IMR-90 (cell line): Measurements from ENCODE around the gene BEAN1. TPM values are rescaled to one million over a fixed set of nuclear protein-coding genes. Genes with fewer than 3 reads are reported as not detected.

Experiments used
- ATAC-seq: fragments of 200-7000 bp; cut with Tn5 transposase; 2 replicates; pipeline ENCODE4 v1.9.1; 2020; ENCODE audit warnings: low read depth, mild to moderate bottlenecking, moderate library complexity
- BruUV-seq: library from RNA; stranded (reverse); fragments of 400-500 nt; replicated peaks from 2 replicates; lab custom pipeline; 2021; lab: Mats Ljungman, UMichigan
- CTCF ChIA-PET: fragments of 300-600 bp; formaldehyde crosslinking; extraction: SDS; loops from one replicate; lab custom pipeline; 2021; ENCODE audit warnings: antibody characterized with exemption; lab: Yijun Ruan, JAX
- POLR2A ChIA-PET: fragments of 300-600 bp; sonication (Branson Sonifier 250); formaldehyde crosslinking; loops from one replicate; lab custom pipeline; 2022; ENCODE audit warnings: antibody characterized with exemption; ENCODE audit not compliant: unreplicated experiment; lab: Charles Lee
- DNase-seq: peaks from one replicate; pipeline ENCODE4 v3.0.0; 2013
- H2AFZ ChIP-seq: replicated peaks from 2 replicates; pipeline ENCODE3; 2013; ENCODE audit warnings: low read length, mild to moderate bottlenecking; ENCODE audit not compliant: poor library complexity
- H2AK5ac ChIP-seq: 2 replicates; pipeline ENCODE4 v1.6.1; 2013; ENCODE audit warnings: low read depth, low read length, inconsistent platforms
- H2AK9ac ChIP-seq: replicated peaks from 2 replicates; pipeline ENCODE3; 2013; ENCODE audit warnings: mild to moderate bottlenecking, low read depth, low read length, moderate library complexity; ENCODE audit not compliant: poor library complexity
- H2BK120ac ChIP-seq: 2 replicates; pipeline ENCODE4 v1.6.1; 2013; ENCODE audit warnings: low read depth, low read length, inconsistent platforms
- H2BK15ac ChIP-seq: 3 replicates; pipeline ENCODE4 v1.6.1; 2013; ENCODE audit warnings: low read depth, low read length, inconsistent platforms
- H2BK20ac ChIP-seq: 2 replicates; pipeline ENCODE4 v1.6.1; 2013; ENCODE audit warnings: low read depth, mild to moderate bottlenecking, inconsistent platforms, low read length, moderate library complexity
- H2BK5ac ChIP-seq: 2 replicates; pipeline ENCODE4 v1.6.1; 2013; ENCODE audit warnings: mild to moderate bottlenecking, low read depth, low read length, inconsistent platforms; ENCODE audit not compliant: poor library complexity, severe bottlenecking
- H3K14ac ChIP-seq: replicated peaks from 2 replicates; pipeline ENCODE4 v1.6.1; 2013; ENCODE audit warnings: low read depth, low read length, inconsistent platforms
- H3K18ac ChIP-seq: 2 replicates; pipeline ENCODE4 v1.6.1; 2013; ENCODE audit warnings: low read depth, low read length, control low read depth
- H3K23ac ChIP-seq: 2 replicates; pipeline ENCODE4 v1.6.1; 2013; ENCODE audit warnings: low read depth, low read length, inconsistent platforms
- H3K27ac ChIP-seq: 2 replicates; pipeline ENCODE4 v1.5.1; 2013; ENCODE audit warnings: mild to moderate bottlenecking, control low read depth, low read length; ENCODE audit not compliant: insufficient read depth
- H3K27me3 ChIP-seq: 2 replicates; pipeline ENCODE4 v1.6.1; 2013; ENCODE audit warnings: low read length; ENCODE audit not compliant: control insufficient read depth, insufficient read depth
- H3K36me3 ChIP-seq: 2 replicates; pipeline ENCODE4 v1.6.1; 2013; ENCODE audit warnings: low read length, mixed read lengths; ENCODE audit not compliant: control insufficient read depth, insufficient read depth
- H3K4ac ChIP-seq: 2 replicates; pipeline ENCODE4 v1.6.1; 2013; ENCODE audit warnings: low read depth, low read length, inconsistent platforms
- H3K4me1 ChIP-seq: 2 replicates; pipeline ENCODE4 v1.6.1; 2013; ENCODE audit warnings: low read length, mixed read lengths; ENCODE audit not compliant: control insufficient read depth, insufficient read depth
- H3K4me2 ChIP-seq: 2 replicates; pipeline ENCODE4 v1.6.1; 2013; ENCODE audit warnings: low read depth, mild to moderate bottlenecking, control low read depth, low read length, moderate library complexity
- H3K4me3 ChIP-seq: 2 replicates; pipeline ENCODE4 v1.5.1; 2013; ENCODE audit warnings: low read depth, mild to moderate bottlenecking, control low read depth, low read length, moderate library complexity; ENCODE audit not compliant: insufficient read depth
- H3K56ac ChIP-seq: 2 replicates; pipeline ENCODE4 v1.6.1; 2013; ENCODE audit warnings: low read length, inconsistent platforms; ENCODE audit not compliant: insufficient read depth; ENCODE audit errors: extremely low read depth
- H3K79me1 ChIP-seq, 2 experiments: 2 replicates each; pipeline ENCODE4 v1.6.1; 2013; ENCODE audit warnings: low read length in 2 of 2, inconsistent platforms in 1 of 2, low read depth in 1 of 2
- H3K9ac ChIP-seq: 2 replicates; pipeline ENCODE4 v1.6.1; 2013; ENCODE audit warnings: low read depth, low read length, control low read depth
- H3K9me1 ChIP-seq: 2 replicates; pipeline ENCODE4 v1.6.1; 2013; ENCODE audit warnings: low read length, inconsistent platforms; ENCODE audit not compliant: insufficient read depth
- H3K9me3 ChIP-seq: 2 replicates; pipeline ENCODE4 v1.6.1; 2013; ENCODE audit warnings: low read length; ENCODE audit not compliant: control insufficient read depth, insufficient read depth
- H4K20me1 ChIP-seq: 2 replicates; pipeline ENCODE4 v1.6.1; 2013; ENCODE audit warnings: low read length, inconsistent platforms; ENCODE audit not compliant: insufficient read depth
- H4K5ac ChIP-seq: 2 replicates; pipeline ENCODE4 v1.6.1; 2013; ENCODE audit warnings: mild to moderate bottlenecking, low read depth, low read length, control low read depth
- H4K8ac ChIP-seq, 2 experiments: 2 replicates each; pipeline ENCODE4 v1.6.1; 2013; ENCODE audit warnings: low read depth in 2 of 2, low read length in 2 of 2, control low read depth in 1 of 2, inconsistent platforms in 1 of 2
- H4K91ac ChIP-seq: 2 replicates; pipeline ENCODE4 v1.6.1; 2013; ENCODE audit warnings: low read depth, low read length, inconsistent platforms; ENCODE audit not compliant: insufficient read depth
- BHLHE40 ChIP-seq: fragments of 150-350 bp; IDR thresholded peaks from 2 replicates; pipeline ENCODE4 v1.6.1; 2016; ENCODE audit warnings: mild to moderate bottlenecking, low read depth, low read length
- CEBPB ChIP-seq: IDR thresholded peaks from 2 replicates; pipeline ENCODE4 v1.6.1; 2012; ENCODE audit warnings: low read depth, low read length, improper control_type of control experiment
- CHD1 ChIP-seq: IDR thresholded peaks from 2 replicates; pipeline ENCODE4 v1.6.1; 2012; ENCODE audit warnings: low read depth, low read length, improper control_type of control experiment
- CTCF ChIP-seq: conservative IDR thresholded peaks from 2 replicates; pipeline ENCODE4 v1.5.1; 2012; ENCODE audit warnings: mild to moderate bottlenecking, low read depth, low read length, improper control_type of control experiment
- ELK1 ChIP-seq: fragments of 150-350 bp; IDR thresholded peaks from 2 replicates; pipeline ENCODE4 v1.6.1; 2016; ENCODE audit warnings: low read depth, mild to moderate bottlenecking, low read length, moderate library complexity, borderline replicate concordance
- FOS ChIP-seq: fragments of 150-350 bp; IDR thresholded peaks from 2 replicates; pipeline ENCODE4 v1.6.1; 2016; ENCODE audit warnings: low read depth, low read length
- MAFK ChIP-seq: IDR thresholded peaks from 2 replicates; pipeline ENCODE4 v1.6.1; 2012; ENCODE audit warnings: low read depth, low read length, improper control_type of control experiment
- MAZ ChIP-seq: IDR thresholded peaks from 2 replicates; pipeline ENCODE4 v1.6.1; 2012; ENCODE audit warnings: low read depth, mild to moderate bottlenecking, low read length, improper control_type of control experiment, moderate library complexity, borderline replicate concordance
- MXI1 ChIP-seq: IDR thresholded peaks from 2 replicates; pipeline ENCODE4 v1.6.1; 2012; ENCODE audit warnings: low read depth, mild to moderate bottlenecking, low read length, moderate library complexity, borderline replicate concordance
- NFE2L2 ChIP-seq: fragments of 150-350 bp; IDR thresholded peaks from 2 replicates; pipeline ENCODE4 v1.6.1; 2016; ENCODE audit warnings: low read depth, mild to moderate bottlenecking, low read length
- POLR2A ChIP-seq: IDR thresholded peaks from 2 replicates; pipeline ENCODE4 v1.6.1; 2012; ENCODE audit warnings: mild to moderate bottlenecking, low read depth, low read length
- RAD21 ChIP-seq: IDR thresholded peaks from 2 replicates; pipeline ENCODE4 v1.6.1; 2012; ENCODE audit warnings: low read length, improper control_type of control experiment
- RCOR1 ChIP-seq: IDR thresholded peaks from 2 replicates; pipeline ENCODE4 v1.6.1; 2012; ENCODE audit warnings: mild to moderate bottlenecking, low read length, improper control_type of control experiment; ENCODE audit not compliant: insufficient replicate concordance
- RFX5 ChIP-seq: IDR thresholded peaks from 2 replicates; pipeline ENCODE4 v1.8.0; 2012; ENCODE audit warnings: low read depth, mild to moderate bottlenecking, low read length, moderate library complexity
- SMC3 ChIP-seq: fragments of 150-350 bp; IDR thresholded peaks from 2 replicates; pipeline ENCODE4 v1.6.1; 2016; ENCODE audit warnings: low read depth, mild to moderate bottlenecking, antibody characterized with exemption, low read length, moderate library complexity
- USF2 ChIP-seq: fragments of 150-350 bp; IDR thresholded peaks from 2 replicates; pipeline ENCODE4 v1.6.1; 2017; ENCODE audit warnings: mild to moderate bottlenecking, antibody characterized with exemption, low read length, low read depth
- WGBS, 2 experiments: methylation state at CpG; one replicate each; pipeline versions ENCODE4 v1.1.5 to v1.1.7; 2013; ENCODE audit warnings: missing lambda C conversion rate in 2 of 2; ENCODE audit not compliant: insufficient read length in 1 of 2; ENCODE audit errors: extremely low coverage in 2 of 2; 5-methylcytosine and 5-hydroxymethylcytosine counted together
- dilution Hi-C: fragments of 300-500 bp; cut with HindIII; formaldehyde crosslinking; loops from one replicate; pipeline ENCODE4 v1.14.3; 2018; ENCODE audit warnings: low sequenced_read_pairs; ENCODE audit not compliant: unreplicated experiment
- in situ Hi-C: fragments of 300-500 bp; cut with MboI; formaldehyde crosslinking; loops from 3 replicates; pipeline ENCODE4 v1.14.3; 2019; ENCODE audit warnings: low sequenced_read_pairs, inconsistent platforms, mixed read lengths
- intact Hi-C: fragments of 100-400 bp; cut with micrococcal nuclease; formaldehyde crosslinking; loops from 2 replicates; pipeline ENCODE4 v1.10.0; 2022
- polyA plus RNA-seq, 3 experiments: library from polyadenylated mRNA; depleted of rRNA; stranded (reverse); fragments of >200 nt; gene quantifications; 2 replicates each; pipeline ENCODE4 v1.2.3, GENCODE V29; 2012; ENCODE audit warnings: low replicate concordance in 1 of 3
- total RNA-seq: library from RNA; depleted of rRNA; stranded (reverse); fragments of >200 nt; gene quantifications from 2 replicates; pipeline ENCODE4 v1.2.3, GENCODE V29; 2012

The BEAN1 gene
- total and polyA plus RNA-seq, 2 of the 4 experiments (the other 2 are of a cell fraction), result not detected

GRCh38 chr16:66444049-66444481, 17.0 kb downstream of the BEAN1 start:
- ChIA-PET CTCF (interaction anchor here (0.9 kb wide), 1 partner anchor 31 kb away, joined by 3 read pairs; no protein-coding TSS in a partner anchor), POLR2A (no interaction called here)
- in situ Hi-C loops (no loop called here), dilution Hi-C loops (no loop called here), intact Hi-C loops (no loop called here)
- Histone ChIP-seq H2AK5ac (no peak overlapping the region), H4K8ac (no peak overlapping the region), H3K27me3 (peaks cover 66% of the 10 kb centered on the region), H3K9me3 (no peaks in the 10 kb centered on the region), H2BK20ac (no peak overlapping the region), H3K56ac (no peak overlapping the region), H3K18ac (no peak overlapping the region), H2BK120ac (no peak overlapping the region), H3K14ac (no peak overlapping the region), H4K5ac (no peak overlapping the region), H2BK5ac (no peak overlapping the region), H4K91ac (no peak overlapping the region), H3K36me3 (no peaks in the 10 kb centered on the region), H3K9ac (no peak overlapping the region), H3K4me2 (no peak overlapping the region), H3K4me1 (no peaks in the 10 kb centered on the region), H2AFZ (no peak overlapping the region), H2BK15ac (no peak overlapping the region), H2AK9ac (no peak overlapping the region), H3K79me1 (no peaks in the 10 kb centered on the region), H4K20me1 (no peaks in the 10 kb centered on the region), H3K4ac (no peak overlapping the region), H3K27ac (no peak overlapping the region), H3K4me3 (no peak overlapping the region), H3K9me1 (no peaks in the 10 kb centered on the region), H3K23ac (no peak overlapping the region)
- DNase-seq (no peak), ATAC-seq (no peak)
- 89% methylated on average over 1 of the region's 3 CpGs; no CpG with 5 or more reads in 1 of the 2 experiments for WGBS, 2 experiments
- no TSS peak for BruUV-seq
- TF ChIP-seq CHD1 (no peak), CTCF (no peak), MXI1 (no peak), RAD21 (no peak), MAFK (no peak), RFX5 (no peak), FOS (no peak), POLR2A (no peak), SMC3 (no peak), MAZ (no peak), CEBPB (no peak), NFE2L2 (no peak), BHLHE40 (no peak), RCOR1 (no peak), ELK1 (no peak), USF2 (no peak)
